SIG-M5 treated with dmso at 0.1 percent for 504 hours (cell line): Measurements from ENCODE around the gene WDR5.

Source experiments
- DNase-seq: peaks from one replicate; lab custom pipeline; 2025; ENCODE audit not compliant: unreplicated experiment; lab: John Stamatoyannopoulos, UW

WDR5 gene

GRCh38 chr9:134131471-134132207 is 4.2 kb upstream of the WDR5 start:
- no peak for DNase-seq

GRCh38 chr9:134132208-134132870 is 3.5 kb upstream of the WDR5 start:
- DNase-seq = no peak

- peak; percentile 18 for DNase-seq
Measured at GRCh38 chr9:134134949-134135342, 936 bp upstream of the WDR5 start.

- no peak for DNase-seq
Measured at GRCh38 chr9:134136118-134136995, 475 bp downstream of the WDR5 start.

- DNase-seq = no peak
Measured at GRCh38 chr9:134136996-134137299, 1.1 kb downstream of the WDR5 start.

GRCh38 chr9:134138292-134138691 is 2.4 kb downstream of the WDR5 start:
- no peak for DNase-seq

- DNase-seq = no peak
Measured at GRCh38 chr9:134139081-134139480, 3.2 kb downstream of the WDR5 start.

GRCh38 chr9:134141906-134142305 is 6.0 kb downstream of the WDR5 start:
- no peak for DNase-seq

GRCh38 chr9:134144801-134145200 is 8.9 kb downstream of the WDR5 start:
- DNase-seq = no peak

- no peak for DNase-seq
Measured at GRCh38 chr9:134145262-134145661, 9.4 kb downstream of the WDR5 start.

GRCh38 chr9:134146774-134147493 is 11.1 kb downstream of the WDR5 start:
- no peak for DNase-seq

- no peak for DNase-seq
Measured at GRCh38 chr9:134149380-134149779, 13.5 kb downstream of the WDR5 start.

GRCh38 chr9:134150557-134151214 is 14.8 kb downstream of the WDR5 start:
- DNase-seq = no peak

GRCh38 chr9:134152022-134152448 is 16.2 kb downstream of the WDR5 start:
- DNase-seq = no peak

- DNase-seq = no peak
Measured at GRCh38 chr9:134152488-134152887, 16.6 kb downstream of the WDR5 start.

- DNase-seq = no peak
Measured at GRCh38 chr9:134153450-134153849, 17.6 kb downstream of the WDR5 start.

- no peak for DNase-seq
Measured at GRCh38 chr9:134154262-134154701, 18.4 kb downstream of the WDR5 start.

- no peak for DNase-seq
Measured at GRCh38 chr9:134155812-134156377, 20.0 kb downstream of the WDR5 start.

- DNase-seq = no peak
Measured at GRCh38 chr9:134156564-134157377, 20.9 kb downstream of the WDR5 start.
